ENCODE results near the gene COL21A1.

GRCh38 chr6:56040889-56041301 lies 206.5 kb downstream of the COL21A1 start:
- TF ChIP-seq CTCF (IDR thresholded peaks at IDR 0.05; ENCODE audit: low read depth, low read length), result no peak
- no peak for TF ChIP-seq EZH2phosphoT487 (IDR thresholded peaks at IDR 0.05; ENCODE audit: low read depth)

Data from OCI-LY3 (cell line).